Kidney glomerular epithelial cell (primary cell): ENCODE results near the gene CLUH.
"Not testable (repeated sequence)": the region's sequence is repeated elsewhere in the genome, so short reads cannot be mapped to it uniquely, and the experiment has no call there.

Source experiments
- DNase-seq: peaks from one replicate; lab custom pipeline; 2025; lab: John Stamatoyannopoulos, UW

Gene CLUH

GRCh38 chr17:2687074-2687418, 24.5 kb downstream of the CLUH start:
- no peak for DNase-seq

GRCh38 chr17:2685696-2686095, 25.9 kb downstream of the CLUH start:
- no peak for DNase-seq

GRCh38 chr17:2684549-2684948, 27.0 kb downstream of the CLUH start:
- no peak for DNase-seq

GRCh38 chr17:2683912-2684311, 27.7 kb downstream of the CLUH start:
- DNase-seq: no peak

- DNase-seq: no peak
Observed at GRCh38 chr17:2682176-2682938, 29.2 kb downstream of the CLUH start.

GRCh38 chr17:2681650-2682049, 29.9 kb downstream of the CLUH start:
- no peak for DNase-seq

- DNase-seq: no peak
Observed at GRCh38 chr17:2680961-2681360, 30.6 kb downstream of the CLUH start.

- not testable (repeated sequence) for DNase-seq
Observed at GRCh38 chr17:2679247-2679646, 32.3 kb downstream of the CLUH start.

GRCh38 chr17:2672026-2672425, 39.5 kb downstream of the CLUH start:
- no peak for DNase-seq

GRCh38 chr17:2660410-2660809, 51.2 kb downstream of the CLUH start:
- DNase-seq: not testable (repeated sequence)

GRCh38 chr17:2659337-2659736, 52.2 kb downstream of the CLUH start:
- DNase-seq: not testable (repeated sequence)

GRCh38 chr17:2656283-2656682, 55.3 kb downstream of the CLUH start:
- no peak for DNase-seq

- no peak for DNase-seq
Observed at GRCh38 chr17:2655546-2655945, 56.0 kb downstream of the CLUH start.

GRCh38 chr17:2652911-2653310, 58.7 kb downstream of the CLUH start:
- DNase-seq: not testable (repeated sequence)

- DNase-seq: no peak
Observed at GRCh38 chr17:2649191-2649590, 62.4 kb downstream of the CLUH start.

- DNase-seq: no peak
Observed at GRCh38 chr17:2647957-2648356, 63.6 kb downstream of the CLUH start.

- DNase-seq: no peak
Observed at GRCh38 chr17:2644971-2645370, 66.6 kb downstream of the CLUH start.
